Esophagus (tissue), 2 donors: Measurements from ENCODE around the gene ZNF76. TPM values are rescaled to one million over a fixed set of nuclear protein-coding genes. Genes with fewer than 3 reads are reported as not detected.

Source experiments
- H3K27ac ChIP-seq, 2 donors: one replicate each; pipeline ENCODE4 v1.5.1; 2013; ENCODE audit warnings: low read depth in 2 of 2, mild to moderate bottlenecking in 2 of 2, inconsistent platforms in 1 of 2, low read length in 1 of 2, moderate library complexity in 1 of 2
- H3K27me3 ChIP-seq, 2 donors: one replicate each; pipeline ENCODE4 v1.6.1; 2013; ENCODE audit warnings: low read length in 2 of 2, control low read depth in 1 of 2, mild to moderate bottlenecking in 1 of 2; ENCODE audit not compliant: insufficient read depth in 2 of 2, control insufficient read depth in 1 of 2
- H3K36me3 ChIP-seq, 2 donors: one replicate each; pipeline ENCODE4 v1.6.1; 2013; ENCODE audit warnings: low read length in 1 of 2; ENCODE audit not compliant: control insufficient read depth in 2 of 2, insufficient read depth in 2 of 2
- H3K4me1 ChIP-seq, 2 donors: one replicate each; pipeline ENCODE4 v1.6.1; 2013; ENCODE audit warnings: low read length in 1 of 2; ENCODE audit not compliant: control insufficient read depth in 2 of 2, insufficient read depth in 2 of 2
- H3K4me3 ChIP-seq, 2 donors: one replicate each; pipeline ENCODE4 v1.5.1; 2013; ENCODE audit warnings: low read length in 2 of 2, mild to moderate bottlenecking in 2 of 2, low read depth in 1 of 2, moderate library complexity in 1 of 2
- H3K9me3 ChIP-seq, 2 donors: one replicate each; pipeline ENCODE4 v1.6.1; 2013; ENCODE audit warnings: mild to moderate bottlenecking in 2 of 2, low read depth in 1 of 2, low read length in 1 of 2, moderate library complexity in 1 of 2; ENCODE audit not compliant: control insufficient read depth in 2 of 2, insufficient read depth in 1 of 2
- WGBS, 2 donors: extraction: QIAGEN DNeasy Blood & Tissue Kit; methylation state at CpG; one replicate each; pipeline ENCODE4 v1.1.7; 2013; 5-methylcytosine and 5-hydroxymethylcytosine counted together
- polyA plus RNA-seq, 2 donors: library from polyadenylated mRNA; stranded (reverse); fragments of 200-250 nt; gene quantifications; one replicate each; pipeline ENCODE4 v1.2.3, GENCODE V29; 2013
- donor health status: healthy with polysubstance abuse.
- donor health status: Bipolar disorder and iron deficiency.

The ZNF76 gene
- polyA plus RNA-seq, 2 donors = 15.3 to 26.9 TPM

GRCh38 chr6:35234901-35235300, 24.6 kb upstream of the ZNF76 start:
- H3K4me1 ChIP-seq = peaks cover 0 to 3% of the 10 kb centered on the region in 2 donors
- H3K4me3 ChIP-seq = no peak overlapping the region
- H3K9me3 ChIP-seq = no peaks in the 10 kb centered on the region
- no peaks in the 10 kb centered on the region for H3K36me3 ChIP-seq
- WGBS, 2 donors = 72 to 73% methylated on average over 4 of the region's 4 CpGs
- H3K27me3 ChIP-seq = no peaks in the 10 kb centered on the region
- no peak overlapping the region for H3K27ac ChIP-seq

GRCh38 chr6:35236223-35236622, 23.3 kb upstream of the ZNF76 start:
- no peaks in the 10 kb centered on the region for H3K36me3 ChIP-seq
- no peak overlapping the region for H3K27ac ChIP-seq
- H3K9me3 ChIP-seq = no peaks in the 10 kb centered on the region
- 94 to 96% methylated on average over 5 of the region's 5 CpGs for WGBS, 2 donors
- H3K4me3 ChIP-seq = no peak overlapping the region
- peaks cover 0 to 3% of the 10 kb centered on the region in 2 donors for H3K4me1 ChIP-seq
- H3K27me3 ChIP-seq = no peaks in the 10 kb centered on the region

GRCh38 chr6:35237476-35237875, 22.1 kb upstream of the ZNF76 start:
- H3K36me3 ChIP-seq = no peaks in the 10 kb centered on the region
- H3K4me1 ChIP-seq = no peaks in the 10 kb centered on the region
- no peak overlapping the region for H3K4me3 ChIP-seq
- H3K9me3 ChIP-seq = no peaks in the 10 kb centered on the region
- H3K27ac ChIP-seq = no peak overlapping the region
- 75 to 81% methylated on average over 3 of the region's 3 CpGs for WGBS, 2 donors
- no peaks in the 10 kb centered on the region for H3K27me3 ChIP-seq

GRCh38 chr6:35238843-35239289, 20.7 kb upstream of the ZNF76 start:
- 55 to 61% methylated on average over 3 of the region's 3 CpGs for WGBS, 2 donors
- Histone ChIP-seq H3K27me3 (no peaks in the 10 kb centered on the region), H3K9me3 (no peaks in the 10 kb centered on the region), H3K4me3 (no peak overlapping the region), H3K36me3 (peaks cover 0 to 3% of the 10 kb centered on the region in 2 donors), H3K27ac (peak overlapping the region in 1 of 2 donors; percentile 11), H3K4me1 (no peaks in the 10 kb centered on the region)

- no peak overlapping the region for H3K4me3 ChIP-seq
- H3K4me1 ChIP-seq = no peaks in the 10 kb centered on the region
- no peak overlapping the region for H3K27ac ChIP-seq
- peaks cover 0 to 5% of the 10 kb centered on the region in 2 donors for H3K36me3 ChIP-seq
- no peaks in the 10 kb centered on the region for H3K9me3 ChIP-seq
- 93% methylated on average over 4 of the region's 4 CpGs for WGBS, 2 donors
- no peaks in the 10 kb centered on the region for H3K27me3 ChIP-seq
These were observed 20.0 kb upstream of the ZNF76 start for GRCh38 chr6:35239581-35239980.

- Histone ChIP-seq H3K9me3 (no peaks in the 10 kb centered on the region), H3K36me3 (peaks cover 0 to 8% of the 10 kb centered on the region in 2 donors), H3K4me1 (no peaks in the 10 kb centered on the region), H3K4me3 (no peak overlapping the region), H3K27me3 (no peaks in the 10 kb centered on the region), H3K27ac (no peak overlapping the region)
- 46 to 51% methylated on average over 12 of the region's 12 CpGs for WGBS, 2 donors
These were observed 18.4 kb upstream of the ZNF76 start for GRCh38 chr6:35240838-35241801.

GRCh38 chr6:35242486-35242885, 17.0 kb upstream of the ZNF76 start:
- Histone ChIP-seq H3K4me1 (no peaks in the 10 kb centered on the region), H3K27ac (no peak overlapping the region), H3K4me3 (no peak overlapping the region), H3K36me3 (peaks cover 0 to 8% of the 10 kb centered on the region in 2 donors), H3K27me3 (no peaks in the 10 kb centered on the region), H3K9me3 (no peaks in the 10 kb centered on the region)
- 90 to 97% methylated on average over 5 of the region's 5 CpGs for WGBS, 2 donors

- WGBS, 2 donors = 96 to 97% methylated on average over 13 of the region's 13 CpGs
- Histone ChIP-seq H3K27ac (no peak overlapping the region), H3K36me3 (peaks cover 0 to 8% of the 10 kb centered on the region in 2 donors), H3K4me1 (no peaks in the 10 kb centered on the region), H3K4me3 (no peak overlapping the region), H3K9me3 (no peaks in the 10 kb centered on the region), H3K27me3 (no peaks in the 10 kb centered on the region)
These were observed 16.6 kb upstream of the ZNF76 start for GRCh38 chr6:35242906-35243305.

GRCh38 chr6:35243386-35243958, 16.1 kb upstream of the ZNF76 start:
- no peak overlapping the region for H3K4me3 ChIP-seq
- H3K9me3 ChIP-seq = no peaks in the 10 kb centered on the region
- peaks cover 0 to 8% of the 10 kb centered on the region in 2 donors for H3K36me3 ChIP-seq
- H3K27ac ChIP-seq = no peak overlapping the region
- H3K4me1 ChIP-seq = no peaks in the 10 kb centered on the region
- WGBS, 2 donors = 78 to 82% methylated on average over 17 of the region's 17 CpGs
- no peaks in the 10 kb centered on the region for H3K27me3 ChIP-seq
